GM23248 (cell line): Measurements from ENCODE around the gene AVPR2.

ENCODE experiments used
- EZH2 ChIP-seq: fragments of 200-600 bp; sonication (generic); IDR thresholded peaks from 2 replicates; pipeline ENCODE4 v1.6.1; 2018; ENCODE audit warnings: antibody characterized with exemption, mild to moderate bottlenecking; ENCODE audit not compliant: insufficient read depth, poor library complexity, severe bottlenecking
- EZH2phosphoT487 ChIP-seq: fragments of 200-600 bp; sonication (generic); IDR thresholded peaks from 2 replicates; pipeline ENCODE4 v1.6.1; 2018; ENCODE audit warnings: antibody characterized with exemption, moderate library complexity, mild to moderate bottlenecking, low read depth; ENCODE audit not compliant: insufficient read depth

DNA sequence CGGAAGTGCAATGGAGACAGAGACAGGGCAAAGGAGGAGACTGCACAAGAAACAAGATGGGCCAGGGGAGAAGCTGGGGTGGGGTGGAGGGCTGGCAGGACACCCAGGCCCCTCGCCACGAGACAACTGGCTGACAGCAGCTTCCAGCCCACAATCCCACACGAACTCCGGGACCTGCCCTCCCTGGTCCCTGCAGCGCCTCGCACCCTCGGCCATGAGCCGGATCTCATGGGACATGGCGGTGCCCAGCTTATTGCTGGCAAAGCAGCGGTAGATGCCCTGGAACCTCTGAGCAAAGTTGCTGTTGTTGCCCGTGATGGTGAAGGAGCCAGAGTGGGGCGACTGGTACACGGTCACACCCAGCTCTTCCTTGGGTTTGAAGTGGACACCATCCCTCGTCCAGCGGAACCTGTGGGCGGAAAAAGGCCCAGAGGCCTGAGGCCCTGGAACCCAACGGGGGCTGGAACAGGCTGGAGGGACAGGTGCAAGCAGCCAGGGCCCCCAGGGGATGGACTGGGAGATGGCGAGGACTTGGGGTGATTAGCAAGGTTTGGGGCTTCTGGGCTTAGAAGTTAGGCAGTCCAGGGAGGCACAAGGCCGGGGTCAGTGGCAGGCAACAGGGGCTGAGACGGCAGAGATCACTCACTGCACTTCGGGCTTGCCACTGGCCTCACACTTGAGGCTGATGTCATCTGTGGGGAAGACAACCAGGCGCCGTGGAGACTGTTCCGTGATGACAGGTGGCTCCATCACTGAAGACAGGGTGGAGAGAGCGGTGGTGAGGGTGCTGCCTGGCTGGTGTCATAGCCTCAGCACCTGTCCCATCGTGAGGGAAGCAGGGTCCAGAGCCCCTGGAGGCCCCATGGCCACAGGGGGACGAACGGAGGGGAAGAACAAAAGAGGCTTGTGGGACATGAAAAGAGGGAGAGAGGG lies 32.3 kb upstream of the AVPR2 start:
- TF ChIP-seq EZH2 (no peak), EZH2phosphoT487 (no peak)
